NOMO-1 treated with dmso at 0.1 percent for 144 hours (cell line): ENCODE measurements around the gene UIMC1.
"Not testable (repeated sequence)": the region's sequence is repeated elsewhere in the genome, so short reads cannot be mapped to it uniquely, and the experiment has no call there.

Experiments used
- DNase-seq: peaks from one replicate; lab custom pipeline; 2025; ENCODE audit not compliant: unreplicated experiment; lab: John Stamatoyannopoulos, UW

UIMC1 gene

DNA sequence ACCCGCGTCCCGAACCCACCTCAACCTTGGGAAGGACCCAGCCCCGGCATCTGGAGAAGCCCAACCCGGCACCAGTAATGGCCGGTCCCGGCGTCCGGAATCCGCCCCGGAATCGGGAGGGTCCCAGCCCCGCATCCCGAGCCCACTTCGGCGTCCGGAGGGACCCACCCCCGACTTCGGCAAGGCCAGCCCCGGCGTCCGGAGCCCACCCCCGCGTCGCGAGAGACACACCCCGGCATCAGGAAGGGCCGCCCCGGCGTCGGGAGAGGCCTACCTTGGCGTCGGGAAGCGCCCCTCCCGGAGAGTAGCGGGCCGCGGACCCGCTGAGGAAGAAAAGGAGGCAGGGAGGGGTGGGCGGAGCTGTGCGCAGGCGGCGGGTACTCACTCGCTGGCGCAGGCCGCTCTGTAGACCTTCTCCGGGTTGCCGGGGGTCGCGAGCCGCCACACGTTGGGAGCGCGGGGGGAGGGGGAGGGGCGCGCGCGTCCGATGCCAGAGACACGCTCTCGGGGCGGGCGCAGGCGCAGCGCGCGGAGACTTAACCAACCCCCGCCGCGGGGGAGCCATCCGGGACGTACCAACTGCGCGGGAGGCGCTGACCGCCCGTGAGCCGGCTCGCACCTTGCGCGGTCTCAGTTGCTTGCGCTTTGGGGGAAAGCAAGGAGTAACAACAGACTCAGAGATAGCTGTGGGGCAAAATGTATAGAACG, at the start of gene UIMC1:
Gene UIMC1, minus strand, starts transcription at position 515 of the 708 bp plus-strand sequence. CDS start 24,164 bp downstream, outside the sequence.
- peak; percentile 80 for DNase-seq

DNA sequence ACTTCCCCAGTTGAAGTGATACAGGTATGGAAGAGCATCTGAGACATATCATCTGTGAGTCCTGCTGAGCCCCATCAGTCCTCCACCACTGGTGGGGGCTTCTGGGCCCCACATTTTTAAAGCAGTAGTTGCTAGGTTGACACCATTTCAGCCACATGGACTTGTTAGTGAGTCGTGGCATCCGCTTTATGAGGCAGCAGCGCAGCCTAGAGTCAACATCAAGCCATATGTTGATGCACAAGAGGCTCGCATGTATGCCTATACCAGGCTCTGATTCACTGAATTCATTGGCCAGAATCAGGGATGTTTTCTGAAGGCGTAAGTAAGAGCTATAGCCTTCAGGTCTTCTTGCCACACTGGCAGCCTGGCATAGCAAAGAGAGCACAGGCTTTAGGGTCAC, 42.7 kb upstream of the UIMC1 start:
- no peak for DNase-seq

DNA sequence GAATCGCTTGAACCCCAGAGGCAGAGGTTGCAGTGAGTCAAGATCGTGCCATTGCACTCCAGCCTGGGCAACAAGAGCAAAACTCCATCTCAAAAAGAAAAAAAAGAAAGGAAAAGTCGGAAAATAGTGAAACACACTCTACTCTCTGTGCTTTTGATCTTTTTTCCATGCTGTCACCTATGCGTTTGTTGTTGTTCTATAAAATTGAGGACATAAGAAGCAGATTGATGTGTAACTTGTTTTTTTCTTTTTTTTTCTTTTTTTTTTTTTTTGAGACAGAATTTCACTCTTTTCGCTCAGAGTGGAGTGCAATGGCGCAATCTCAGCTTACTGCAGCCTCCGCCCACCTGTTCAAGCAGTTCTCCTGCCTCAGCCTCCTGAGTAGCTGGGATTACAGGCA, 42.0 kb upstream of the UIMC1 start:
- not testable (repeated sequence) for DNase-seq

DNA sequence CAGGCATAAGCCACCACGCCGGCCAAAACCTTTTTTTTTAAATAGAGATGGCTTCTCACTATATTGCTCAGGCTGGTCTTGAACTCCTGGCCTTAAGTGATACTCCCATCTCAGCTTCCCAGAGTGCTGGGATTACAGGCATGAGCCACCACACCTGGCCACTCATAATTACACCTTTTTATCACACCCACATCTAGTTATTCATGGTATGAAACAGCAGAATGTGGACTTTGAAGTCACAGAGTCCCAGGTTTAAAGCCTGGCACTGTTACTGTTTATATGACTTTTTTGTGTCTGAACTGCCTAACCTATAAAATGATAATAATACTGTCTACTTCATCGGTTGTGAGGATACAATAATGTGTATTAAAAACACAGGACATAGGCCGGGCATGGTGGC, 39.1 kb upstream of the UIMC1 start:
- DNase-seq: no peak

DNA sequence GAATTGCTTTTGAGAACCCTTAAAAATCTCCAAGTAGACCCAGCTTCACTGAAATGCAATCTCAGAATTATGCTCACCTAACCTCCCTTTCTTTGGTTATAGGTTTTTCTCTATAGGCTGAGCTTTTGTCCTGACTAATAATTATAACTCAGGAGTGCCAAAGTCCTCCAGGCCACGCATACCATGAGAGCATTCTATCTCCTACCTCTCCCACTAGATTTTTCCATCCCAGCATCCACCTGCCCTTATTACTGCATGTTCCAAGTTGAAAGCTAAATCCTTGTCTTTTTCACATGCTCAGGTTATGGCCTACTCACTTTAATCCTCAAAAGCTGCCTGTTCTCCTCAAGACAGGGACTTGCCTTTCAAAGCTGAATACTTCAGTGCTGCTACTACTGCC, 38.1 kb upstream of the UIMC1 start:
- DNase-seq: no peak

DNA sequence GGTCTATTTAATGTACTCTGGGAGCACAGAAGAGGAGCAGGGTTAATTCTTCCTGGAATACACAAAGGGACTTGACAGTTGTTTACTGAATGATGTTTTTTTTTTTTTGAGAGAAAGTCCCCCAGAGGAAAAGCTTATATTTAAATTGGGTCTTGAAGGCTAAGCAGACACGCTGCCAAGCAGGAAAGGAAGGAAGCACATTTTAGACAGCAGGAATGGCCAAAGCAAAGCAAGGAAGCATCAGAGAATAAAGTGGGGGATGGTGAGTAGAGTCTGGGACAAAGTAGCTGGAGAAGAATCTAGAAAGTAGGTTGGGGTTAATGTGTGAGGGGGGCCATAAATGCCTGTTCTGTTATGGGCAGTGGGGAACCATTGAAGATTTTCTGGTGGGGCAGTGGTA, 37.4 kb upstream of the UIMC1 start:
- no peak for DNase-seq

DNA sequence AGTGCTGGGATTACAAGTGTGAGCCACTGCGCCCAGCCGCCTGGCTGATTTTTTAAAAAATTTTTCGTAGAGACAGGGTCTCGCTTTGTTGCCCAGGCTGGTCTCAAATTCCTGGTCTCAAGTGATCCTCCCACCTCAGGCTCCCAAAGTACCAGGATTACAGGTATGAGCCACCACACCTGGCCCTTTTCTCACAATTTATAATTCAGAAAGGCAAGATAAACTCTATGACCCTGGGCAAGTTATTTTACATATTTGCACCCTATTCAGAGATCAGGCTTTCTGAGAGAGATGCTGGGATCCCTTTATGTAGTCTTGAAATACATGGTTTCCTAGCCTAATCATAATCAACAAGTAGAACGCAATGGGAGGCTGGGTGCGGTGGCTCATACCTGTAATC, 36.5 kb upstream of the UIMC1 start:
- no peak for DNase-seq

DNA sequence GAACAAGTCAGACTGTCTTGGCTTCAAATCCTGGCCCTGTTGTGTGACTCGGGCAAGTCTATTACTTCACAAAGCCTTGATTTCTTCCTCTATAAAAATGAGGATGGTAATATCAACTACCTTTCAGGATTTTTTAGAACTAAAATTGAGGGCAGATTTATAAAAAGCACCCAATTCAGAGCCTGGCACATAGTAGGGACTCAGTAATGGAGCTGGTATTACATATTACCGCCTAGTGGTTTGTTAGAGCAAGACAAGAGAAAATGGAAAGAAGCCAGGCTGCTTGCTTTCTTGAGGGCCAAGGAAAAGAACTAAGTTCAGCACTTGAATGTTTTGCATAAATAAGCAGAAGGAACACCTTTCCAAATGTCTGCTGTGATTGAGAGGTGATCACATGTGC, 35.4 kb upstream of the UIMC1 start:
- no peak for DNase-seq

DNA sequence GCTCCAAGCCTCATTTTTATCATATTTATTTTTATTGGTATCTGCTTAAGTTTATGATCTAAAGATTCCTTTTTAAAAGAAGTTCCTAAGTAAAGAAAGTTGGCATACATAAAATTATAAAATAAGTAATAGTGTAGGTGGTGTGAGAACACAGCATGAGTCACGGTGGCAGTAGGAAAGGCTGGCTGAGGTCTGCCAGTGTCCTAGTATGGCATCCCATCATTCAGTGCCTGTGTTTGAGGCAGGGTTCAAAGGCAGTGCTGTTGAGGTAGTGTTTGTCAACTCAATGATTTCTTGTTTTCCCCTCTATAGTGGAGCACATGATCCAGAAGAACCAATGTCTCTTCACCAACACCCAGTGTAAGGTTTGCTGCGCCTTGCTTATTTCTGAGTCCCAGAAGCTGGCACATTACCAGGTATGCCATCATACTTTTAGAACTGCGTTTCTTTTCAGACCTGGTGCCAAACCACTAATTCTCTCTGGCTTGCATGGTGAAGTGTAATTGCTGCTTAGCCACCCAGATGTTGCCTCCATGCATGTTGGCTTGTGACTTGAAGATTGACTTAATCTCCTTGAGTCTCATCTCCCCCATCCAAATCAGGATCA, 34.3 kb upstream of the UIMC1 start:
- DNase-seq: no peak

DNA sequence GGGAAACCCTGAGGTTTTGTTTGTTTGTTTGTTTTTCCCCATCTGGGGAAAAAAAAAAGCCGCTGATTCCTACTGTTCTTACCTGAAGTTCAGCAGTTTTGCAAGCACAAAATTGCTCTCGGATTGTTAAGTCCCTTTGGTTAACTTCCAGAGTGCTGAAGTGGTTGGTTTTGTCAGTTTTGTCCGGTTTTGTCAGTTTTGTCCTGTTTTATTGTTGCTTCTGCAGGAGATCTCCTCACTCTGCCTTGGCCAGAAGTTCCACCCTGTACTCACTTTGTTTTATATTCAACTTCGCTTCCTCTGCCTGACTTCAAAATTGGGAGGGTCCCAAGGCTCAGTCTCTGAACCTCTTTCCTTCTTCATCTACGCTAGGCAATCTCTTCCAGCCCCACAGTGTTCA, 30.3 kb upstream of the UIMC1 start:
- DNase-seq: no peak

DNA sequence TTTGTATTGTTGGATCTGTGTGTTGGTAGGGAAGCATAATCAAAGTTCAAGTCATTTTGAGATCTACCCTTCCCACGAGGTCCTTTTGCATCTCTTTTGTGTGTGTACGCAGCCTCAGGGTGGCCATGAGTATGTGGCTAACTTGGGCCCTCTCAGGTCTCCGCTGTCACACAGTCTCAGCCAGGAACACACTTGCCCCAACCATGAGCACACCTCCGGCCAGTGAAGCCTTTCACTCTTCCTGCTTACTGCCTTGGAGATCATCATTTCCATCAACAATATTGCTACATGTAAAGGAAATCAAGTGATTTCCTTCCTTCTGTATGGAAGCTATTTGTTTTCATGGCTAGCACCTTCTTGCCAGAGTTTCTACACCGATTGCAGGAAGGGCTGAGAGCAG, 29.9 kb upstream of the UIMC1 start:
- no peak for DNase-seq

DNA sequence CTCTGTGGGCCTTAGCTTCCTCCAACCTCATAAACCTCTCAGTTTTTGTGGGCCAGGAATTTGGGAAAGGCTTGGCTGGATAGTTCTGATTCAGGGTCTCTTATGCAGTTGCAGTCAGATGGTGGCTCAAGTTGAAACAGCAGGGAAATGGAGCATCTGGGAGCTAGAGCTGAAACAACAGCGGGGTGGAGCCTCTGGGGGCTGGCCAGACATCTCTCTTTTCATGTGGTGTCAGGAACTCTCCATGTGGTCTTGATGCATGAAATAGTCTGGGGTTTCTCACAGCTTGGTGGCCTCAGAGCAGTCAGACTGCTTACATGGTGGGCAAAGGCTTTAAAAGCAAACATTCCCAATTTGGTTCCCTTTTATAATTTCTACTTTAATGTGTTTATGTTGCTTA, 29.4 kb upstream of the UIMC1 start:
- no peak for DNase-seq

DNA sequence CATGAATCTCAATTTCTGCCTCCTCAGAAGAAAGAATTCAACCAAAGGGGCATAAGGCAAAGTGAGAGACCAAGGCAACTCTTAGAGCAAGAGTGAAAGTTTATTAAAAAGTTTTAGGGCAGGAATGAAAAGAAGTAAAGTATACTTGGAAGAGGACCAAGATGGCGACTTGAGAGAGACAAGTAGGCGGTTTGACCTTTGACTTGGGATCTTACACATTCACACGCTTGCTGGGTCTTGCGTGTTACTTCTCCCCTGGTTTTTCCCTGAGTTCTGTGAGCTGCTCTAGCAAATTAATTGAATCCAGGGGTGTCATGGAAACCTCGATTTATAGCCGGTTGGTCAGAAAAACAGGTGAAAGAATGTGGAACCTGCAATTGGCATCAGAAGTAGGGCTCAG, 22.9 kb upstream of the UIMC1 start:
- no peak for DNase-seq

DNA sequence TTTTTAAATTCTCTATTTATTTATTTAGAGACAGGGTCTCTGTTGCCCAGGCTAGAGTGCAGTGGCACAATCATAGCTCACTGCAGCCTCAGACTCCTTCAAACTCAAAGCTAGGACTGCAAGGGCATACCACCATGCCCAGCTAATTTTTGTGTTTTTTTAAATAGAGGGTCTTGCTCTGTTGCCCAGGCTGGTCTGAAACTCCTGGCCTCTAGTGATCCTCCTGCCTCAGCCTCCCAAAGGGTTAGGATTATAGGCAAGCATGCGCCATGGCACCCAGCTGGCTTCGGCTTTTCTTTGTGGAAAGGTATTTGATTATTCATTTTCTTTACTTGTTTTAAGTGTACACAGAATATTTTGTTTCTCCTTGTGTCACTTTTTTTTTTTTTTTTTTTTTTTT, 21.1 kb upstream of the UIMC1 start:
- DNase-seq: no peak

DNA sequence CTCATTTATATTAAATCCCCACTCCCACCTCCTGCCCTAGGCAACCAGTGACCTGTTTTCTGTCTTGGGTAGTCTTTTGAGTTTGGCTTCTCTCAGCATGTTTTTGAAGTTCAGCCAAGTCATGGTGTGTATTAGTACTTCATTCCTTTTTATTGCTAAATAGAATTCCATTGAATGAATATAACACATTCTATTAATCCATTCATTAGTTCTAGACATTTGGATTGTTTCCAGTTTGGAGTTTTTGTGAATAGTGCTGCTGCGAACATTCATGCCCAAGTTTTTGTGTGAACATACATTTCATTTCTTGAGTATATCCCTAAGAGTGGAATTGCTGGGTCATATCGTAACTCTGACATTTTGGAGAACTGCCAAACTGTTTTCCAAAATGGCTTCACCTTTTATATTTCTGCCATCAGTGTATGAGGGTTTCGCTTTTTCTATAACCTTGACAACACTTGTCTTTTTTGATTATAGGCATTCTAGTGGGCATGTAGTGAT, 18.6 kb upstream of the UIMC1 start:
- no peak for DNase-seq

DNA sequence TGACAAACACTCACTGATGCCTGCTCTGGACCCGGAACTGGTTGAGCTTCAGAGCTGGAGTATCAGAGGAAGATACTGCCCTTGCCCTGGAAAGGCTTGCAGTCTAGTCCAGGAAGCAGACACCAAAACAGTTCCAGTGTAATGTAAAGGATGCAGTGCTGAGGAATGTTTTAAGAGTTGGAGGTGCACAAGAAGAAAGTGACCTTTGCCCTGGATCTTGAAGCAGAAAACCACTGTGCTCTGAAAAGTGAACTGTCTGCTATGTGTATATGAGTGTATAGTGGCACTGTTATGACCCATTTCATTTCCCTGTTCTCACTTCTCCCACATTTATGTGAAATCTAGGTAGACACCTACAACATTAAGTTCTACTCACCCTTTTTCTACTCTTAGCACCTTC, 18.0 kb upstream of the UIMC1 start:
- DNase-seq: no peak

DNA sequence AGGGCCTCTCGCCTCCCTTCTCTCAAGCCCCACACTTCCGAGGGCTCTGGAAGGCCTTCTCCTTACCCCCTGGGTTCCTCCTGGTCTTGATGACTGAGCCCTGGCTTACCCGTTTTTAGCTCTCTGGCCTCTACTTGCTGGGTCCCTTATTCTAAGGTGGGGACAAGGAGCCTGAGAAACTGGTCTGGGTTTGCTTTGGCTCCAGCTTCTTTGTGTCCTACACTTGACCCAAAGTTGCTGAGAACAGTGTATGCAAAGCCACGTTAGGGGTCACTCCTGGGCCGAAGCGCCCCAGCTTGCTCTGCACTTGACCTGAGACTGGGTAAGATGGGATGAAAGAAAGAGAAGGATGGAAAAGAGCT, 16.7 kb upstream of the UIMC1 start:
- DNase-seq: peak; percentile 1

DNA sequence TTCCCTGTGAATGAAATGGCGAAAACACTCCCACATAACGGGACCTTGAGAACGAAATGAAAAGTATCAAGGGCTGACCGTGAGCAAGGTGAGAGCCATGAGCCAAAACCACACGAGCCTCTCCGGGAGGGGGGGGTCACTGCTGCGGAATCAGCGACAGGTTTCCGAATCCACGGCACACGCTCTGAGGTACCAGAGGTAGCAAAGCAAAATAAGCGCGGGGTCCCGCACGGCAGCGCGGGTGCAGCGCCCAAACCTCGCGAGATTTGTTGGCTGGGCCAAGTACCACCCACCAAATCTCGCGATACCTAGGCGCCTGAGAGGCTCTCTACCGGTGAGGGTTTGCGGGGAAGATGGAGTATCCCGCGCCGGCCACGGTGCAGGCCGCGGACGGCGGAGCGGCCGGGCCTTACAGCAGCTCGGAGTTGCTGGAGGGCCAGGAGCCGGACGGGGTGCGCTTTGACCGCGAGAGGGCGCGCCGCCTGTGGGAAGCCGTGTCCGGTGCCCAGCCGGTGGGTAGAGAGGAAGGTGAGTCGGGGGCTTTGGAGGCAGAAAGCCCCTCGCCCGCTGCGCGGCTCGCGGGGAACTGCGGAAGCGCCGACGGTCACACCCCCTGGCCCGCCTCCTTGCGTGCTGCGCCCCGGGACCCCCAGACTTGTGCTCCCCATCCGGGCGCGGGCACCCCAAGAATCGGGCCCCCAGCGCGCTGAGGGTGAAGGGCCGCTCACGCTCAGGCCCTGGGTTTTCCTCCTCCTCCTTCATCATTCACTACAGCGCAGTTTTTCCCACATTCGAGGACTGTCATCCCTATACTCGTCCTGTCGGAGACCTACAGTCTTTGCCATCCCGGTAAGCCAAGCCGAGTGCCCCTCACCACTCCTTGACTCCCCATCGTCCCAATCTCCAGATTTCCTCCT, 16.1 kb upstream of the UIMC1 start, which contains the start of gene ZNF346:
Gene ZNF346, plus strand, starts transcription at position 311 of the 917 bp plus-strand sequence. Its CDS starts 43 bp downstream, at position 354.
- DNase-seq: peak; percentile 90

DNA sequence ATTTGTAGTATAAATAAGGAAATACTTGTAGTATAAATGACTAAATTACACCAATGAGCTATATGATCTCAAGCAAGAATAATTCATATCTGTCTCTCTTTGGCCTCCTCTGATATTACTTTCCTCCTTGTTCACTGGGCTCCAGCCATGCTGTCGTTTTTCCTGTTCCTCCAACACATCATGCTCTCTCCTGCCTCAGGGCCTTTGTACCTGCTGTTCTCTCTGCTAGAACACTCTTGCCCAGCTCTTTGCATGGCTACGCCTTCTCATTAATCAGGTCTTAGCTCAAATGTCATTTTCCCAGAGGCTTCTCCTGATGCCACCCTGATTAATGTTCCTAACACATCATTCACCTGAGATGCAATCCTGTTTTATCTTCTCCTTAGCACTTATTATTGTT, 13.5 kb upstream of the UIMC1 start:
- DNase-seq: no peak

DNA sequence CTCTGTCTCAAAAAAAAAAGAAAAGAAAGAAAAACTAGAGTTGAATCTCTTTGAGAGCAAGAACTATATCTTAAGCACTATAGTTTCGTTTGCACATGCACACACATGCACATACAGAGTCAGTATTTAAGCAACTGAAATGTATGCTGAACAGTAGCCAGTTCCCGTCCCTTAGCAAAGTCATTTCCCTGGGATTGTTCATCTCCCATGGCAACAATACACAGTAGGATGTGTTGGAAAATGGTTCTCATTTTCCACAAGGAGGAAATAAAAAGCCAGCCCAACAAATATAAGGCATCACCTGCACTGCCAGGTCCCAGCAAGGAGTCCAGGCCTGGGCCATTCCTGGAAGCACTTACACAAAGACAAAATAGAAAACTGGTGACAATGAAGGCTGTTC, 11.8 kb upstream of the UIMC1 start:
- DNase-seq: no peak

DNA sequence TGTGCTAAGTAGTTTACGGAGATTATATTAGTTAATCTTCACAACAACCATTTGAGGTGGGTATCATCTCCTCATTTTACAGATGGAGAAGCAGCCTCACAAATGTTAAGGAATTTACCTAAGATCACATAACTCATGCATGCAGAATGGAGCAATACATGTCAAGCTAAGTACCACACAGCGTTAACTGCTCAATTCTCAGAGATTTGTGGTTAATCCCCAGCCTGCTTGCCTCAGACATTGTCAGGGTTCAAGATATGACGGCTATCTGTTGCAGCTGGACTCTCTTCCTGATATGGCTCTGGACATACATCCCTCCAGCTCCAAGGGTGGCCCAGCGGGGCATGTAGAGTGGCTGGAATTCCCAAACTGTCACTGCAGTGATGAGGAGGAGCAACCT, 8.6 kb upstream of the UIMC1 start:
- no peak for DNase-seq

DNA sequence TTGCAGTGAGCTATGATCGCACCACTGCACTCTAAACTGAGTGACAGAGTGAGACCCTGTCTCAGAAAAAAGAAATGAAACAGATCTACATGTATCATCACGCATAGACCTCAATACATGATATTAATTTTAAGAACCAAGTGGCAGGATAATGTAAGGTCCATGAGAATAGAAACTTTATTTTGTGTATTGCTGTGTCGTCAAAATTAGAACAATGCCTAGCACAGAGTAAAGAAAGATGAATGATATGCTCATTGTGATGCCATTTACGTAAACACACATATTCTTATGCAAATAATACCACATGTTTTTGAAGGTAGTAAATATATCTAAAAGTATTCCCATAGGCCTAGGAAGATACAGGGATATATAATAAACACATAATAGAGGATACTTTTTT, 3.6 kb upstream of the UIMC1 start:
- no peak for DNase-seq
